Karpas-422 (cell line): ENCODE data around the gene OGDH. TPM values are rescaled to one million over a fixed set of nuclear protein-coding genes. Genes with fewer than 3 reads are reported as not detected.

Source experiments
- DNase-seq: peaks from one replicate; pipeline ENCODE4 v3.0.0-alpha.2; 2015
- H2AFZ ChIP-seq: fragments of 200-600 bp; sonication (generic); 2 replicates; pipeline ENCODE4 v1.6.1; 2014; ENCODE audit warnings: antibody characterized with exemption, low read length, mixed read lengths
- H3K27ac ChIP-seq: fragments of 200-600 bp; sonication (generic); 2 replicates; pipeline ENCODE4 v1.5.1; 2014; ENCODE audit warnings: mild to moderate bottlenecking, low read length, moderate library complexity
- H3K27me3 ChIP-seq: fragments of 200-600 bp; sonication (generic); 2 replicates; pipeline ENCODE4 v1.6.1; 2014; ENCODE audit warnings: low read length, mixed read lengths
- H3K36me3 ChIP-seq: fragments of 200-600 bp; sonication (generic); 2 replicates; pipeline ENCODE4 v1.6.1; 2014; ENCODE audit warnings: low read length, mixed read lengths; ENCODE audit not compliant: insufficient read depth
- H3K4me1 ChIP-seq: fragments of 200-600 bp; sonication (generic); 2 replicates; pipeline ENCODE4 v1.6.1; 2014; ENCODE audit warnings: mild to moderate bottlenecking, low read length, mixed read lengths
- H3K4me2 ChIP-seq: fragments of 200-600 bp; sonication (generic); 2 replicates; pipeline ENCODE4 v1.6.1; 2014; ENCODE audit warnings: low read length, low read depth, mild to moderate bottlenecking; ENCODE audit not compliant: poor library complexity, severe bottlenecking
- H3K4me3 ChIP-seq: fragments of 200-600 bp; sonication (generic); 2 replicates; pipeline ENCODE4 v1.5.1; 2014; ENCODE audit warnings: mild to moderate bottlenecking, antibody characterized with exemption, low read length, mixed read lengths
- H3K79me2 ChIP-seq: fragments of 200-600 bp; sonication (generic); 2 replicates; pipeline ENCODE4 v1.6.1; 2014; ENCODE audit warnings: mild to moderate bottlenecking, low read length, mixed read lengths
- H3K9ac ChIP-seq: fragments of 200-600 bp; sonication (generic); 2 replicates; pipeline ENCODE4 v1.6.0; 2014; ENCODE audit warnings: low read length
- H3K9me2 ChIP-seq: fragments of 200-600 bp; sonication (generic), shearing (Covaris generic); replicated peaks from 2 replicates; pipeline ENCODE4 v1.6.0; 2014; ENCODE audit warnings: mild to moderate bottlenecking, low read length, moderate library complexity; ENCODE audit not compliant: insufficient read depth
- H3K9me3 ChIP-seq: fragments of 300-700, 200-600 bp; sonication (generic); 2 replicates; pipeline ENCODE4 v1.6.1; 2014; ENCODE audit warnings: low read length, mixed read lengths
- H4K20me1 ChIP-seq: fragments of 200-600 bp; sonication (generic); 2 replicates; pipeline ENCODE4 v1.6.1; 2014; ENCODE audit warnings: mild to moderate bottlenecking, antibody characterized with exemption, low read length, low read depth; ENCODE audit not compliant: insufficient read depth
- total RNA-seq: library from RNA; depleted of rRNA; stranded (reverse); fragments of >200 nt; shearing (Covaris generic); gene quantifications from 2 replicates; pipeline ENCODE4 v1.2.3, GENCODE V29; 2014; ENCODE audit warnings: low replicate concordance

Gene OGDH
- total RNA-seq, 1 experiment from 2014 or later: 24.9 TPM

DNA sequence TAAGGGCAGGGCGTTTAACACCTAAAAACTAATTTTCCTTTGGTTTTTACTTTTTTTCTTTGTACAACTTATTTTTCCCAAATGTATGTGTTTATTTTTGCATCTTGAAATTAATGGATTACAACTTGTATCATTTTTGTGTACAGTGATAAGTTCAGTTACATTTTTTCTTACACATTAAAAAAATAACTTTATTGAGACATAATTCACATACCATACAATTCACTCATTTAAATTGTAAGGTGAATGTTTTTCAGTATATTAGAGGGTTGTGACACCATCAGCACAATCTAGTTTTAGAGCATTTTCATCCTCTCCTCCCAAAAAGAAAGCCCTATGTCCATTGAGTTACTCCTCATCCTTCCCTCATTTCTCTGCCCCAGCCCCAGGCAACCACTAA is 11.6 kb downstream of the OGDH start:
- no peaks in the 10 kb centered on the region for H3K9me2 ChIP-seq
- H3K9ac ChIP-seq: no peak overlapping the region
- DNase-seq: no peak
- H3K4me3 ChIP-seq: no peak overlapping the region
- H3K79me2 ChIP-seq: peaks cover 97% of the 10 kb centered on the region
- H4K20me1 ChIP-seq: 0 out of 2 replicates have a peak, but pooled peaks cover 4% of the 10 kb centered on the region
- no peaks in the 10 kb centered on the region for H3K27me3 ChIP-seq
- no peak overlapping the region for H3K27ac ChIP-seq
- H3K4me1 ChIP-seq: peaks cover 28% of the 10 kb centered on the region
- H3K9me3 ChIP-seq: no peaks in the 10 kb centered on the region
- H2AFZ ChIP-seq: no peak overlapping the region
- no peak overlapping the region for H3K4me2 ChIP-seq
- H3K36me3 ChIP-seq: no peaks in the 10 kb centered on the region

DNA sequence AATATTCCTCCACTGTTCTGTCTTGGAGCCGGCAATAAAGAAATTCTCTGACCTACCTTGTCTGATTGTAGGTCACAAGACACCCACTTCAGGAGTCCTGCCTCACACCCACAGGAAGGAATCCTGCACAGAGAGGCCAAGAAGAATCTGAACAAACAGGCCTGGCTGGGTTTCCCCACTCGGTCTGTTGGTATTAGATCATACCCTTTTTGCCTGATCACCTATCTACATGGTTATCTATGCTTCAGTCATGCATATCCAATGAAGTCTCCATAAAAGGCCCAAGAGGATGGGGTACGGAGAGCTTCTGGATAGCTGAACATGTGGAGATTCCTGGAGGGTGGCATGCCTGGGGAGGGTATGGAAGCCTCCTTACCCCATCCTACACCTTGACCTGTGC is 12.3 kb downstream of the OGDH start:
- Histone ChIP-seq H3K9me2 (no peaks in the 10 kb centered on the region), H3K79me2 (peaks cover 97% of the 10 kb centered on the region), H3K27ac (no peak overlapping the region), H3K9ac (no peak overlapping the region), H3K4me3 (no peak overlapping the region), H3K4me1 (peaks cover 28% of the 10 kb centered on the region), H3K36me3 (no peaks in the 10 kb centered on the region), H3K4me2 (no peak overlapping the region), H2AFZ (no peak overlapping the region), H3K27me3 (no peaks in the 10 kb centered on the region), H3K9me3 (no peaks in the 10 kb centered on the region), H4K20me1 (0 out of 2 replicates have a peak, but pooled peaks cover 4% of the 10 kb centered on the region)
- DNase-seq: no peak

DNA sequence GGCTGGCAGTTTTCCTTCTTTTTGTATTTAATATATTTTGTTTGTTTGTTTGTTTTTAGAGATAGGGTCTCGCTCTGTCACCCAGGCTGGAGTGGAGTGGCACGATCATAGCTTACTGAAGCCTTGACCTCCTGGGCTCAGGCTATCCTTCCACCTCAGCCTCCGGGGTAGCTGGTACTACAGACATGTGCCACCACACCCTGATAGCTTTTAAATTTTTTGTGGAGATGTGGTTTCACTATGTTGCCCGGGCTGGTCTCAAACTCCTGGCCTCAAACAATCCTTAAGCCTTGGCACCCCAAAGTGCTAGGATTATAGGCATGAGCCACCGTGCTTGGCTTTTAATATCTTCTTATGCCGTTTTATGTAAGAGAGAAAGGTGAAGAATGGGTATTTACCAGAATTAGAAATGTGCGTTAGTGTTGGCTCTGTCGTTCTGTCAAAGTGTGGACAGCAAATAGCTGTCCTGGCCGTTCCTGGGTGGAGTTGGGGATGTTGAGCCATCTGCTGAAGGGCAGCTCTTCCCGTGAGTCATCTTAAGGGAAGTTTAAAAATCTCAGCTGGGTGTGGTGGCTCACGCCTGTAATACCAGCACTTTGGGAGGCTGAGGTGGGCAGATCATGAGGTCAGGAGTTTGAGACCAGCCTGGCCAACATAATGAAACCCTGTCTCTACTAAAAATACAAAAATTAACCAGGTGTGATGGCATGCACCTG is 14.8 kb downstream of the OGDH start:
- Histone ChIP-seq H3K36me3 (peaks cover 4% of the 10 kb centered on the region; the same call in 1 of the 2 replicates), H3K4me1 (peaks cover 16% of the 10 kb centered on the region), H3K9me3 (no peaks in the 10 kb centered on the region), H3K27ac (no peak overlapping the region), H2AFZ (no peak overlapping the region), H3K27me3 (no peaks in the 10 kb centered on the region), H3K9me2 (no peaks in the 10 kb centered on the region), H4K20me1 (0 out of 2 replicates have a peak, but pooled peaks cover 4% of the 10 kb centered on the region), H3K79me2 (peaks cover 97% of the 10 kb centered on the region), H3K4me3 (no peak overlapping the region), H3K9ac (no peak overlapping the region), H3K4me2 (no peak overlapping the region)
- no peak for DNase-seq

DNA sequence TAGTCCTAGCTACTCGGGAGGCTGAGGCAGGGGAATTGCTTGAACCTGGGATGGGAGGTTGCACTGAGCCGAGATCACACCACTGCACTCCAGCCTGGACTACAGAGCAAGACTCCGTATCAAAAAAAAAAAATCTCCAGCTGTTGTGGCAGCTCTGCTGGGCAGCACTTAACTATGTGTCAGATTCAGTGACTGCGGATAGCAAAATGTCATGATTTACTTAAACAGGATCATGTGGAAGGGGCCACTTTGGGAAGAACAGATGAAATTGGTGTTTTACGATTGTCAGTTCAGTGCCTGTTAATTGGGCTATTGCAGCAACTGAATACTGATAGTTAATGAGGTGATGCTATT is 15.3 kb downstream of the OGDH start:
- no peak for DNase-seq
- peaks cover 99% of the 10 kb centered on the region for H3K79me2 ChIP-seq
- no peaks in the 10 kb centered on the region for H3K9me3 ChIP-seq
- H3K36me3 ChIP-seq: peaks cover 4% of the 10 kb centered on the region; the same call in 1 of the 2 replicates
- no peaks in the 10 kb centered on the region for H3K27me3 ChIP-seq
- peaks cover 16% of the 10 kb centered on the region for H3K4me1 ChIP-seq
- no peak overlapping the region for H3K9ac ChIP-seq
- no peak overlapping the region for H3K27ac ChIP-seq
- H3K9me2 ChIP-seq: no peaks in the 10 kb centered on the region
- 0 out of 2 replicates have a peak, but pooled peaks cover 4% of the 10 kb centered on the region for H4K20me1 ChIP-seq
- no peak overlapping the region for H2AFZ ChIP-seq
- no peak overlapping the region for H3K4me2 ChIP-seq
- no peak overlapping the region for H3K4me3 ChIP-seq

DNA sequence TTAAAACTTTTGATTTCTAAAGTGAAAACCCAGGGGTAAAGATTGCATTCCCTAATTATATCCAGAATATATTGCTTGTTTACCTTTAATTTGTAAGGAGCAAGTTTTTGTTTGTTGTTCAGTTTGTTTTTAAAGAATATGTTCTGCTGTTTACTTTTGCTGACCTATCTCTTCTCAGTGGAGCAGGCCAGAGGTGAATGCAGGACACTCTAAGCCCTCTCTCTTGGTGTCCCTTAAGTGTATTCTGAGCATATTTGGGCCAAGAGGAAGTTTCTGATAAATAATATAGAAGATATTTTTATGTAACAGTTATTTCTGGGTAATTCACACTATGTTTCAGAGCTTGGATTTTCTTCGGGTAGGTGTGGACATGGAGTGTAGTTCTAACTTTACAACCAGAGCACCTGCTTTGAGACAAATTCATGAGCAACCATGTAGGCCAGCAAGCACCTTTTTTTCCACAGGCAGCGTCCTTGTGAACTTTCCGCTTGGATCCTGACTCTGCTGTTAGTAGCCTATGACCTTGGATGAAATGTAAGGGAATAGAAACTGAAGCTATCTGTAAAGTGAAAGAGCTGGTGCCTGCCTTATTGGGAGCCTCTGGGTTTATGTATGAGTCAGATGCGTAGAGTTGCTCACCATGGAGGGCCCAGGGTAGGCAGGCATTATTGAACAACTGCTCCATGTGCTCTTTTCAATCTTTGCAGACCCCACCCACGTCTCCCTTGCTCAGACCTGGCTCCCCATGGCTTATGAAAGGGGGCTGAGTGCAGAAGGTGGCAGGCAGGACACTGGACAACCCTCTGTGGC is 16.1 kb downstream of the OGDH start:
- no peak for DNase-seq
- Histone ChIP-seq H3K4me1 (peaks cover 10% of the 10 kb centered on the region), H3K4me2 (no peak overlapping the region), H3K27ac (no peak overlapping the region), H3K79me2 (peaks cover 91% of the 10 kb centered on the region), H3K4me3 (no peak overlapping the region), H3K36me3 (peaks cover 4% of the 10 kb centered on the region; the same call in 1 of the 2 replicates), H3K27me3 (no peaks in the 10 kb centered on the region), H3K9me2 (no peaks in the 10 kb centered on the region), H3K9me3 (no peaks in the 10 kb centered on the region), H3K9ac (no peak overlapping the region), H2AFZ (no peak overlapping the region), H4K20me1 (0 out of 2 replicates have a peak, but pooled peaks cover 4% of the 10 kb centered on the region)

DNA sequence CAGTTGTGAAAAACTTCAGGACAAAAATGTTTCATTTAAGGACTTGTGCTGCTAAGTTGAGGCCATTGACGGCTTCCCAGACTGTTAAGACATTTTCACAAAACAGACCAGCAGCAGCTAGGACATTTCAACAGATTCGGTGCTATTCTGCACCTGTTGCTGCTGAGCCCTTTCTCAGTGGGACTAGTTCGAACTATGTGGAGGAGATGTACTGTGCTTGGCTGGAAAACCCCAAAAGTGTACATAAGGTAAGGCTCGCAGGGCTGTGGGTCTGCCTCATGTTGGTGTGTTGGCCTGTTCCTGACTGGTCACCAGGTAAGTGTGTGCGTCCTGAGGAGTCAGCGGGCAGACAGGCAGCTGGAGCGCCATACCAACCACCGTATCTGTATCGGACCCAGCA is 17.9 kb downstream of the OGDH start:
- peaks cover 83% of the 10 kb centered on the region for H3K79me2 ChIP-seq

DNA sequence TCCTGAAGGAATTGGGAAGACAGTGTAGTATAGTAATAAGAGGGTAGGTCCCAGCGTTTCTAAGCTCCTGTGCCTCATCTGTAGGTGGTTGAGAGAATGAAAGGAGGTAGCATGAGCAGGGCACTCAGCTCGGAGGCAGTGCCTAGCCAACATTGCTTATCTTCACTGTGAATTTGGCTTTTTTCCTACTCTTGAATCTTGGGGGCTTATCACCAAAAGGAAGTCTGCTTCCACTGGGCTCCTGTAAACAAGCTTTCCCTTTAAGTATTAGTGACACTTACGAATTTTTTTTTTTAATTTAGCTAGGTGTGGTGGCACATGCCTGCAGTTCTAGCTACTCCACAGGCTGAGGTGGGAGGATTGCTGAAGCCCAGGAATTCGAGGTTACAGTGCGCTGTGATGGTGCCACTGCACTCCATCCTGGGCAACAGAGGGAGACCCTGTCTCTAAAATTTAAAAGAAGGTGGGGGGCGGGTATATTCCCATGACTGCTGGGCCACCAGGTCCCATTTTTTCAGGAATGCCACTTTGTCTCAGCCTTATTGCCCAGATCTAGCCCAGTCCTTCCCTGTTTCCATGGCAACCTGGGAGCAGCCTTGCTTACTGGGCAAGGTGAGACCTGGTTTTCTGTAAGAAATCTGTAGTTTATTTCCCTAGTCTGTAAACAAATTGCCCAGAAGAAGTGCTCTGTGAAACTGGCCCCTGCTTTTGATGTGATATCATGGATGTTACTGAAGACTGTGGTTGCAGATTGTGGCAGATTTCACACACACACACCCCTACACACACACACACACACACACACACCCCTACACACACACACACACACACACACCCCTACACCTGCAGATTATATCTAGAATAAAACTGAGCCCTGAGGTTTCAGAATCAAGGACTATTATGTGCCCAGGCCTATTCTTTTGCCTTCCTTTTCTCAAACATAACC is 19.4 kb downstream of the OGDH start:
- H3K9me3 ChIP-seq: no peaks in the 10 kb centered on the region
- H4K20me1 ChIP-seq: 0 out of 2 replicates have a peak, but pooled peaks cover 4% of the 10 kb centered on the region
- H2AFZ ChIP-seq: no peak overlapping the region
- H3K4me1 ChIP-seq: no peaks in the 10 kb centered on the region
- H3K27me3 ChIP-seq: no peaks in the 10 kb centered on the region
- H3K4me2 ChIP-seq: no peak overlapping the region
- no peak for DNase-seq
- H3K9me2 ChIP-seq: no peaks in the 10 kb centered on the region
- H3K9ac ChIP-seq: no peak overlapping the region
- no peak overlapping the region for H3K4me3 ChIP-seq
- H3K27ac ChIP-seq: no peak overlapping the region
- peaks cover 76% of the 10 kb centered on the region for H3K79me2 ChIP-seq
- H3K36me3 ChIP-seq: peaks cover 4% of the 10 kb centered on the region; the same call in 1 of the 2 replicates

More for the DNA sequence above, 17.9 kb downstream of the OGDH start:
- Histone ChIP-seq H3K27me3 (no peaks in the 10 kb centered on the region), H3K4me2 (no peak overlapping the region), H3K36me3 (peaks cover 4% of the 10 kb centered on the region; the same call in 1 of the 2 replicates), H4K20me1 (0 out of 2 replicates have a peak, but pooled peaks cover 4% of the 10 kb centered on the region), H3K4me3 (no peak overlapping the region), H3K4me1 (no peaks in the 10 kb centered on the region), H3K9ac (no peak overlapping the region), H3K27ac (no peak overlapping the region), H2AFZ (no peak overlapping the region), H3K9me3 (no peaks in the 10 kb centered on the region), H3K9me2 (no peaks in the 10 kb centered on the region)
- DNase-seq: no peak
